ENCODE results near the gene TUBB8B.
"Not testable (repeated sequence)": the region's sequence is repeated elsewhere in the genome, so short reads cannot be mapped to it uniquely, and the experiment has no call there.

The TUBB8B gene

GRCh38 chr18:73181-73777 is 23.9 kb upstream of the TUBB8B start:
- not testable (repeated sequence) for H3K4me3 Mint-ChIP-seq; H3K9me3 Mint-ChIP-seq; ATAC-seq; DNase-seq; H3K36me3 Mint-ChIP-seq (ENCODE audit: low read depth); H3K4me1 Mint-ChIP-seq; H3K27ac Mint-ChIP-seq
- H3K27me3 Mint-ChIP-seq = peaks cover 11% of the 10 kb centered on the region

DNA sequence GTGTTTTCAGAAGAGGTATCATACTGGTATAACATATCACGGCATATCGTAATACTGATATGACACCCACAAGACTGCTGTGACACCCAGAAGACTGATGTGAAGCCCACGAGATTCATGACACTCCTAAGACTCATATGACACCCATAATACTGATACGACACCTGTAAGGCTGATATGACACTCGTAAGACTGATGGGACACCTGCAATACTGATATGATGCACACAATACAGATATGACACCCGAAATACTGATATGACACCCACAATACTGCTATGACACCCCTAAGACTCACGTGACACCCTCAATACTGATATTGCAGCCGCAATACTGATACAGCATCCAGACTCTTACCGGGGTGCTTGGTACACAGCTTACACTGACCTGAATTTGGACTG is 18.3 kb upstream of the TUBB8B start:
- DNase-seq; H3K27ac Mint-ChIP-seq; H3K4me3 Mint-ChIP-seq; H3K36me3 Mint-ChIP-seq (ENCODE audit: low read depth); H3K9me3 Mint-ChIP-seq; ATAC-seq; H3K4me1 Mint-ChIP-seq: not testable (repeated sequence)
- peaks cover 28% of the 10 kb centered on the region for H3K27me3 Mint-ChIP-seq

GRCh38 chr18:64279-64678 is 14.9 kb upstream of the TUBB8B start:
- not testable (repeated sequence) for H3K36me3 Mint-ChIP-seq (ENCODE audit: low read depth); H3K4me1 Mint-ChIP-seq; H3K27ac Mint-ChIP-seq; ATAC-seq; DNase-seq; H3K4me3 Mint-ChIP-seq
- peaks cover 11% of the 10 kb centered on the region for H3K9me3 Mint-ChIP-seq
- H3K27me3 Mint-ChIP-seq = peaks cover 32% of the 10 kb centered on the region

GRCh38 chr18:63656-64055 is 14.2 kb upstream of the TUBB8B start:
- not testable (repeated sequence) for DNase-seq; H3K4me3 Mint-ChIP-seq; H3K4me1 Mint-ChIP-seq; ATAC-seq; H3K36me3 Mint-ChIP-seq (ENCODE audit: low read depth); H3K27ac Mint-ChIP-seq
- Mint-ChIP-seq H3K9me3 (peaks cover 11% of the 10 kb centered on the region), H3K27me3 (peaks cover 31% of the 10 kb centered on the region)

GRCh38 chr18:54388-54787 is 5.0 kb upstream of the TUBB8B start:
- not testable (repeated sequence) for DNase-seq; ATAC-seq; H3K9me3 Mint-ChIP-seq; H3K4me1 Mint-ChIP-seq; H3K27me3 Mint-ChIP-seq; H3K36me3 Mint-ChIP-seq (ENCODE audit: low read depth); H3K4me3 Mint-ChIP-seq; H3K27ac Mint-ChIP-seq

GRCh38 chr18:48696-49095 is 719 bp downstream of the TUBB8B start:
- ATAC-seq; H3K27ac Mint-ChIP-seq; H3K27me3 Mint-ChIP-seq; DNase-seq; H3K4me3 Mint-ChIP-seq; H3K36me3 Mint-ChIP-seq (ENCODE audit: low read depth); H3K4me1 Mint-ChIP-seq; H3K9me3 Mint-ChIP-seq: not testable (repeated sequence)

- ATAC-seq; H3K36me3 Mint-ChIP-seq (ENCODE audit: low read depth); H3K9me3 Mint-ChIP-seq; H3K4me1 Mint-ChIP-seq; H3K4me3 Mint-ChIP-seq; DNase-seq; H3K27me3 Mint-ChIP-seq; H3K27ac Mint-ChIP-seq: not testable (repeated sequence)
Observed at GRCh38 chr18:13177-13576, 36.2 kb downstream of the TUBB8B start.

- DNase-seq; H3K4me1 Mint-ChIP-seq; H3K27me3 Mint-ChIP-seq; H3K4me3 Mint-ChIP-seq; H3K27ac Mint-ChIP-seq; H3K36me3 Mint-ChIP-seq (ENCODE audit: low read depth); ATAC-seq; H3K9me3 Mint-ChIP-seq: not testable (repeated sequence)
Observed at GRCh38 chr18:12773-13172, 36.6 kb downstream of the TUBB8B start.

GRCh38 chr18:11383-12274 is 37.8 kb downstream of the TUBB8B start:
- H3K4me1 Mint-ChIP-seq; ATAC-seq; H3K27ac Mint-ChIP-seq; H3K27me3 Mint-ChIP-seq; H3K4me3 Mint-ChIP-seq; H3K36me3 Mint-ChIP-seq (ENCODE audit: low read depth); DNase-seq; H3K9me3 Mint-ChIP-seq: not testable (repeated sequence)

- DNase-seq; H3K27me3 Mint-ChIP-seq; H3K4me1 Mint-ChIP-seq; ATAC-seq; H3K9me3 Mint-ChIP-seq; H3K4me3 Mint-ChIP-seq; H3K36me3 Mint-ChIP-seq (ENCODE audit: low read depth); H3K27ac Mint-ChIP-seq: not testable (repeated sequence)
Observed at GRCh38 chr18:10624-11184, 38.7 kb downstream of the TUBB8B start.

DNA sequence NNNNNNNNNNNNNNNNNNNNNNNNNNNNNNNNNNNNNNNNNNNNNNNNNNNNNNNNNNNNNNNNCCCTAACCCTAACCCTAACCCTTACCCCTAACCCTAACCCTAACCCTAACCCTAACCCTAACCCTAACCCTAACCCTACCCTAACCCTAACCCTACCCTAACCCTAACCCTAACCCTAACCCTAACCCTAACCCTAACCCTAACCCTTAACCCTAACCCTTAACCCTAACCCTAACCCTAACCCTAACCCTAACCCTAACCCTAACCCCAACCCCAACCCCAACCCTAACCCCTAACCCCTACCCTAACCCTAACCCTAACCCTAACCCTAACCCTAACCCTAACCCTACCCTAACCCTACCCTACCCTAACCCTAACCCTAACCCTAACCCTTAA is 39.5 kb downstream of the TUBB8B start:
- not testable (repeated sequence) for ATAC-seq; H3K27ac Mint-ChIP-seq; H3K4me3 Mint-ChIP-seq; H3K4me1 Mint-ChIP-seq; H3K27me3 Mint-ChIP-seq; H3K9me3 Mint-ChIP-seq; H3K36me3 Mint-ChIP-seq (ENCODE audit: low read depth)
- peak; percentile 1 for DNase-seq

Data from activated naive CD8-positive, alpha-beta T cell treated with anti-CD3 and anti-CD28 coated beads, Interleukin-2, amount 50 U/mL, for 24 hours (primary cell).